ENCODE measurements around the gene MBLAC1. TPM values are rescaled to one million over a fixed set of nuclear protein-coding genes. Genes with fewer than 3 reads are reported as not detected.
"Not testable (repeated sequence)": the region's sequence is repeated elsewhere in the genome, so short reads cannot be mapped to it uniquely, and the experiment has no call there.

MBLAC1 gene
- total RNA-seq, 1 experiment from 2014 or later, result 0.52 TPM

DNA sequence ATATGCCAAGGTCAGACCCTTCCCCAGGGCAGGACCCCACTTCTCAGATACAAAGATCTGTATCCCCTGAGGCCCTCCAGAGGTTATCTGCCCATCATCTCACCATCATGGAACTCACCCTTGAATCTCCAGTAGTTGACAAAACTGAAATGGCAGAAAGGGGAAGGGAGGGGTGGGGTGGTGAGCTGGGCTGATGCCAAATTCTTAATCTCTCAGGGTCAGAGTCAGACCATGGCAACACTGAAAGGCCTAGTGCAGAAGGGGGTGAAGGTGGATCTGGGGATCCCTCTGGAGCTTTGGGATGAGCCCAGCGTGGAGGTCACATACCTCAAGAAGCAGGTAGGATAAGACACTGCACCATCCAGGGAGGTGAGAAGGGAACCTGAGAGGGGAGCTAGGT, 4.2 kb upstream of the MBLAC1 start:
- DNase-seq (ENCODE audit: low spot score), result peak; percentile 2

DNA sequence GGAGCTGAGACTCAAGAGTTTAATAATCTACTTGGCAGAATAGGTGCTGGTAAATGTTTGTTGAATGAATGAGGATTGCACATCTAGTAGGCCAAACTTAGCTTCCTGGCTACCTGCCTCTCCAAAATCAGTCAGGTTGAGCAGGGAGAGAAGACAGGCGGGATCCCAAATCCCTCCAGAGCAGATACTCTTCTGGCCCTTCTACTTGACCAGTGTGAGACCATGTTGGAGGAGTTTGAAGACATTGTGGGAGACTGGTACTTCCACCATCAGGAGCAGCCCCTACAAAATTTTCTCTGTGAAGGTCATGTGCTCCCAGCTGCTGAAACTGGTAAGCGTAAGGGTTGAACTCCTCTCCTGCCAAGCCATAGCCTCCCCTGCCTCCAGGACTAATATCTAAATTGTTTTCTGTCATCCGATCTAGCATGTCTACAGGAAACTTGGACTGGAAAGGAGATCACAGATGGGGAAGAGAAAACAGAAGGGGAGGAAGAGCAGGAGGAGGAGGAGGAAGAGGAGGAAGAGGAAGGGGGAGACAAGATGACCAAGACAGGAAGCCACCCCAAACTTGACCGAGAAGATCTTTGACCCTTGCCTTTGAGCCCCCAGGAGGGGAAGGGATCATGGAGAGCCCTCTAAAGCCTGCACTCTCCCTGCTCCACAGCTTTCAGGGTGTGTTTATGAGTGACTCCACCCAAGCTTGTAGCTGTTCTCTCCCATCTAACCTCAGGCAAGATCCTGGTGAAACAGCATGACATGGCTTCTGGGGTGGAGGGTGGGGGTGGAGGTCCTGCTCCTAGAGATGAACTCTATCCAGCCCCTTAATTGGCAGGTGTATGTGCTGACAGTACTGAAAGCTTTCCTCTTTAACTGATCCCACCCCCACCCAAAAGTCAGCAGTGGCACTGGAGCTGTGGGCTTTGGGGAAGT, 2.2 kb upstream of the MBLAC1 start:
- no peak for DNase-seq (ENCODE audit: low spot score)

- DNase-seq (ENCODE audit: low spot score), result no peak
These were observed 382 bp upstream of the MBLAC1 start for GRCh38 chr7:100126239-100126930.

DNA sequence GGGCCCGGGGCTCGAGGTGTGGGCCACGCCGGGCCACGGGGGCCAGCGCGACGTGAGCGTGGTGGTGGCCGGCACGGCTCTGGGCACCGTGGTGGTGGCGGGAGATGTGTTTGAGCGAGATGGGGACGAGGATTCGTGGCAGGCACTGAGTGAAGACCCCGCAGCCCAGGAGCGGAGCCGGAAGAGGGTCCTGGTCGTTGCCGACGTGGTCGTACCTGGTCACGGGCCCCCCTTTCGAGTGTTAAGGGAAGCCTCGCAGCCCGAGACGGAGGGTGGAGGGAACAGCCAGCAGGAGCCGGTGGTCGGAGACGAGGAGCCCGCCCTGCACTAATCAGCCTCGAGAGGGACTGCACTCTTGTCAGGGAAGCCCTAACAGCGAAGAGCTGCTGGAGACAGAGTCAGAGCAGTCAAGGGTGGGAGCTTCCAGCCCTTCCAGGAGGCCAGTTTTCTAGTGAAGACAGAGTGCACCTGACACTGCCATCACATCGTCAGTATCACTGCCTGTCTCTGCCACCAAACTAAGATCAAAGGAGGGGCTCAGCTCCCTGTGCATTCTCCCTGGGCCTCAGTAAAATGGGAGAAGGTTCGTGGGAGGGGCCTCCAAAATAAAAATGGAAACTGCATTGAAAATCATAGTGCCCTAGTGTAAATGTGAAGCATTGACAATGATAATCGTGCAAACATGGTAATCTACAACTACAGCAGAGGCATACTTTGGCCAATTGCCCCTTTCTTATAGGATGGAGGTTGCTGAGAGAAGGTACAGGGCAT, 1.3 kb downstream of the MBLAC1 start:
- no peak for DNase-seq (ENCODE audit: low spot score)

DNA sequence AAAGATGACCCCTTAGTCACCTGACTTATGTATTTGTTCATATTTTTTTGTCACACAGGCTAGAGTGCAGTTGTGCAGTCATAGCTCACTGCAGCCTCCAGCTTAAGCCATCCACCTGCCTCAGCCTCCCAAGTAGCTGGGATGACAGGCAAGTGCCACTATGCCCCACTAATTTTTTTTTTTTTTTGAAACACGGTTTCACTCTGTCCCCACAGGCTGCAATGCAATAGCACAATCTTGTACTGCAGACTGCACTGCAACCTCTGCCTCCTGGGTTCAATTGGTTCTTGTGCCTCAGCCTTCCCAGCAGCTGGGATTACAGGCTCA, 1.8 kb downstream of the MBLAC1 start:
- no peak for DNase-seq (ENCODE audit: low spot score)

DNA sequence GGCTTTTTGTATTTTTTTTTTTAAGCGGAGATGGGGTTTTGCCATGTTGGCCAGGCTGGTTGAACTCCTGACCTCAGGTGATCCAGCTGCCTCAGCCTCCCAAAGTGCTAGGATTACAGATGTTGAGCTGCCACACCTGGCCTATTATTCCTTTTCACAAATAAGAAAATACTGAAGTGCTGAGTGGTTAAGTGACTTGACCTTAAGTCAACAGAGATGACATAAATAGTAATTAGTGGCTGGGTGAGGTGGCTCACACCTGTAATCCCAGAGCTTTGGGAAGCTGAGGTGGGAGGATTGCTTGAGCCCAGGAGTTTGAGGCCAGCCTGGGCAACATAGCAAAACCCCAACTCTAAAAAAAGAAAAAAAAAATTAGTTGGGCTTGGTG, 3.4 kb downstream of the MBLAC1 start:
- not testable (repeated sequence) for DNase-seq (ENCODE audit: low spot score)

DNA sequence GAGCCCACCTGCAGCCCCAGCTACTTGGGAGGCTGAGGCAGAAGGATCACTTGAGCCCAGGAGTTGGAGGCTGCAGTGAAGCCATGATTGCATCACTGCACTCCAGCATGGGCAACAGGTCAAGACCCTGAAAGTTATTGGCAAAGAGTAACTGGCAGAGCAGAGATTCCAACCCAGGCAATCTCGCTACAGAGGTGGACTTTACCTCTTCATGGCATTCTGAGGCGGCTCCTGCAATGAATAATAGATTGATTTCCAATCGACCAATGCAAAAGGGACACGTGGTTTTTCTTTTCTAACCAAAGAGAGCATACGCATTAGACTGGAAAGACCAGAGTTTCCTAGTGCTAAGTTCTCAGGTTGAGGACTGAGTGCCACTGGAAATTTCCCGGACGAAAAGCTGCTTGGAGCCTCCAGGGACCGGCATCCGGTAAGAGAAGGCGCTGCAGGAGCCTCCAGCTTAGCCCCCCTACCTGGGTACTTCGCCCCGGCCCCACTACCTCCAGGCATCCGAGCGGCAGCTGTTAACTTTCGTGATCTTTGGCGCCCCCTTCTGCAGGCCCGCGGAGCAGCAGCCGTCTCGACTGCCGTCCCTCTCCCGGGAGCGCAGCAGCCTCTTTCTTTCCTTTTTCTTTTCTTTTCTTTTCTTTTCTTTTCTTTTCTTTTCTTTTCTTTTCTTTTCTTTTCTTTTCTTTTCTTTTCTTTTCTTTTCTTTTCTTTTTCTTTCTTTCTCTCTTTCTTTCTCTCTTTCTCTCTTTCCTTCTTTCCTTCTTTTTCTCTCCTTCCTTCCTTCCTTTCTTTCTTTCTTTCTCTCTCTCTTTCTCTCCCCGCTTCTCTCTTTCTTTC, 4.1 kb downstream of the MBLAC1 start:
- no peak for DNase-seq (ENCODE audit: low spot score)

DNA sequence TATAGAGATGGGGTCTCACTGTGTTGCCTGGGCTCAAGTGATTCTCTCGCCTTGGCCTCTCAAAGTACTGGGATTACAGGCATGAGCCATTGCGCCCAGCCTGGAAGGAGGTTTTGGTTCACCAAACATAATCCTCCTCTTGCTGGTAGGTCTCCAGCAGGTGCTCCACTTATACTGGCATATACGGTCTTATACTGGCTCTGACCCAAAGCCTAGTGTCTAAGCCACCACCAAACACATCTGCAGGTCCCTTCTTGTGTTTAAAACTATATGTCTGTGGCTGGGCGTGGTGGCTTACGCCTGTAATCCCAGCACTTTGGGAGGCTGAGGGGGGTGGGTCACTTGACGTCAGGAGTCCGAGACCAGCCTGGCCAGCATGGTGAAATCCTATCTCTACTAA, 5.4 kb downstream of the MBLAC1 start:
- no peak for DNase-seq (ENCODE audit: low spot score)

DNA sequence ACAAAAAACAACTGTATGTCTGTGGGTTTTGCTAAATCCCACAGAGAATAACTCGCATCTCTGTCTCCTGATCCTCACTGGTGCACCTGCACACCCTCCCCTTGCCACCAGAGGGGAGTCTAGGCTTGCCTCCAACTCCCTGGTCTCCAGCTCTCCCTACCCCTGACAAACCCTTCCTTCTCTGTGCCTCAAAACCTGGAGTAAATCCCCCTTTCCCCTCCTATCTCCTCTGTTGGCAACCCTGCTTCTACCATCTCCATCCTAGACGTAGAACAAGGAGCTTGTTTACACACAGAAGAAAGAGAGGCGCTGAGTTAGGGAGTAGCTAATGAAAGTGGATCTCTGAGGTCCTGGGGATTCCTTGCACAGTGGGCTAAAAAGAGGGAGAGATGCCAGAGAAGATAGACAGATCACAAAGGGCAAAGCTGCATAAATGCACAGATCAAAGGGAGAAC, 6.0 kb downstream of the MBLAC1 start:
- DNase-seq (ENCODE audit: low spot score), result peak; percentile 67

DNA sequence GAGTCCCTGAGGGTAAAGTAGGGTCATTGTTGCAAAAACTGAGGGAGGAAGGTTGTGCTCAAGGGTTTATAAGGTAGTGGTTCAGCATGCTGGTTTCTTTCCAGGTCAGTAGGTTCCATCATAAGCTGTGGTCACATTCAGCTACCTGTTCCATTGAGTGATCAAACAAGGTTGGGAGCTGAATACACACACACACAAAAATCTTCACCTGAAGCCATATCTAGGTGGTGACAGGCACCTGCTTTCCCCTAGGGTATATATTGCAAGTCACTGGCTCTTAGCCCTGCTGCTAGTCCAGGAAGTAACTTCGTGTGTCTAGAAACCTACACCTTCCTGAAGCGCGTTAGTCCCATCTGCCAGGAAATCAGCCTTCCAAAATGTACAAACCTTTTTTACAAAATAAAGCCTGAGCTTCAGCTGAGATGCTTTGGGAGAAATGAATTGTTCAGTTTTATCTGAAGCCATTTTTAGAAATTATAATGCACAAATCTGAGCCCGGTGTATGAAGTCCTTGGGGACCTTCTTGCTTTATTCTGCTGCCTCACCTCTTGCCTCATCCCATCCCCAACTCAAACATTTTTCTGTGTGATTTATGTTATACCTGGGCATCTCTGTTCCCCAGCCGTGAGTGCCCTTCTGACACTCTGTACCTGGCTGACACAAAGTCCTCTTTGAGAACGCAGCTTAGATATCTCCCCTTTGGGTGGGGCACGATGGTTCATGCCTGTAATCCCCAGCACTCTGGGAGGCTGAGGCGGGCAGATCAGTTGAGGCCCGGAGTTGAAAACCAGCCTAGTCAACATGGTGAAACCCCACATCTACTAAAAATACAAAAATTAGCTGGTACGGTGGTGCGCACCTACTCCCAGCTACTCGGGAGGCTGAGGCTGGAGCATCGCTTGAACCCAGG, 11.3 kb downstream of the MBLAC1 start:
- no peak for DNase-seq (ENCODE audit: low spot score)

DNA sequence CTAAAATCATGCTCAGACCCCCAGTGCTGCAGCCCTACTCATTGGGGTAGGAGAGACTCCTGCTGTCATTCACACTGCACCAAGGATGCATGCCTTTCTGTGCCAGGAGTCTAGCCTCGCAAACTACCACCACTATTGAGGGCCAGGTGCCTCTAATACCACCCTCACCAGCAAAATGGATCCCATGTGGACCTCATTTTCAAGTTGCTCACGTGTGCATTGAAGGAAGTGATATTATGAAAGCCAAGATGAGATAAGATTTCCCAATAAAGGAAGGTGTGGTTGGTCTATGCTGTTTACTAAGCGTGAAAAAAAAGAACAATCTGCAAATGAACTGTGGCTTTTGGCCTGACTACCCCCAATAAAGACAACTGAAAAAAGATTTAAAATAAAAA, 14.8 kb downstream of the MBLAC1 start:
- DNase-seq (ENCODE audit: low spot score), result no peak

GRCh38 chr7:100142461-100142860, 15.7 kb downstream of the MBLAC1 start:
- no peak for DNase-seq (ENCODE audit: low spot score)

GRCh38 chr7:100146350-100146749, 19.6 kb downstream of the MBLAC1 start:
- not testable (repeated sequence) for DNase-seq (ENCODE audit: low spot score)

DNA sequence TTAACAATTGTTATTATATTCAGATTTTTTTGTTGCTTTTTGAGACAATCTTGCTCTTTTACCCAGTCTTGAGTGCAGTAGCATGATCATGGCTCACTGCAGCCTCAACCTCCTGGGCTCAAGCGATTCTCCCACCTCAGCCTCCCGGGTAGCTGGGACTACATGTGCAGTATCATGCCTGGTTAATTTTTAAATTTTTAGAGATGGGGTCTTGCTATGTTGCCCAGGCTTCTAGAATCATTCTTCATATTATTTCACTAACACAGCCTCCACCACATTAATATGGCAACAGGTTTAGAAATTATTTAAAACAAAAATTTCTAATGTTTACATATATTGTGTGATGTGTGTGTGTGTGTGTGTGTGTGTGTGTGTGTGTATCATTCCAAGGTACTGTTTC, 20.5 kb downstream of the MBLAC1 start:
- no peak for DNase-seq (ENCODE audit: low spot score)

DNA sequence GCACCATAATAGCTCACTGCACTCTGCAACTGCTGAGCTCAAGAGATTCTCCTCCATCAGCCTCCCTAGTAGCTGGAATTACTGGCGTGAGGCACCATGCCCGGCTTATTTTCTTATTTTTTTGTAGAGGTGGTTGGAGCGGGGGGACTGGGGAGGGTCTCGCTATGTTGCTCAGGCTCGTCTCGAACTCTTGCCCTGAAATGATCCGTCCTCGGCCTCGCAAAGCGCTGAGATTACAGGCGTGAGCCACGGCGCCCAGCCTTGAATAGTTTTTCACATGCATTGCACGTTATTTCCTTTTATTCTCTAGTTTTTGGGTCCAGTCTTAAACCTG, 21.4 kb downstream of the MBLAC1 start:
- DNase-seq (ENCODE audit: low spot score), result no peak

- peak; percentile 100 for DNase-seq (ENCODE audit: low spot score)
These were observed 22.0 kb downstream of the MBLAC1 start, which contains the start of gene LAMTOR4 for GRCh38 chr7:100148559-100149328. LAMTOR4 (plus strand) TSS chr7:100148918; CDS start chr7:100148973, 55 bp downstream.

DNA sequence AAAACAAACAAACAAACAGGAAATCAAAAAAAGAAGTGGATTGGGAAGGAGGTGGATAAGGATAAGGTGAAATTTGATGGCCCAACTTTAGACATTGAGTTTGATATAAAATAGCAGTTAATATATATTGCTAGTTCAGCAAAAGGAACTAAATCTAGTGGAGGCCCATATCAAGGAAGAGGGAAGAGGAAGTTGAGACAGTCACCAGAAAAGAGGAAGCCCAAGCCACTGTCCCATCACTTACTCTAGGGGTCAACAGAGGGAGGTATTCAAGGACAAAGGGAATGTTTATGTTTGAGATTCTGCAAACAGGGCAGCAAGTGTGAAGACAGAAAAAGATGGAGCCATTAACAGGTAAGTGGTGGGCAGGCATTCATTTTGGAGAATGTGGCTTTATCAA, 25.6 kb downstream of the MBLAC1 start:
- DNase-seq (ENCODE audit: low spot score), result no peak

- no peak for DNase-seq (ENCODE audit: low spot score)
These were observed 26.3 kb downstream of the MBLAC1 start for GRCh38 chr7:100152937-100153666.
